Lung microvascular endothelial cell (primary cell): ENCODE data around the gene FCER1A. TPM values are rescaled to one million over a fixed set of nuclear protein-coding genes. Genes with fewer than 3 reads are reported as not detected.

Experiments
- DNase-seq, 2 donors: peaks; one replicate each; pipeline versions ENCODE4 v3.0.0 to v3.0.0-alpha.2; 2010; ENCODE audit warnings: low read depth in 2 of 2
- total RNA-seq: library from RNA; depleted of rRNA; stranded (reverse); fragments of >200 nt; gene quantifications from 2 replicates; pipeline ENCODE4 v1.2.1, GENCODE V29; 2014

Gene FCER1A
- total RNA-seq, result not detected in 2 replicates

GRCh38 chr1:159302095-159302494, at the start of gene FCER1A:
Gene FCER1A (plus strand): TSS chr1:159302336. CDS start chr1:159302365, 29 bp downstream.
- no peak for DNase-seq

- no peak for DNase-seq
Observed at GRCh38 chr1:159261311-159261710, 40.8 kb upstream of the FCER1A start.

- DNase-seq, result no peak
Observed at GRCh38 chr1:159261721-159262494, 40.2 kb upstream of the FCER1A start.

- no peak for DNase-seq
Observed at GRCh38 chr1:159266832-159267231, 35.3 kb upstream of the FCER1A start.

- no peak for DNase-seq
Observed at GRCh38 chr1:159274631-159275030, 27.5 kb upstream of the FCER1A start.

GRCh38 chr1:159275891-159276290, 26.2 kb upstream of the FCER1A start:
- DNase-seq, result no peak

GRCh38 chr1:159279773-159280172, 22.4 kb upstream of the FCER1A start:
- DNase-seq, result no peak

GRCh38 chr1:159282118-159282517, 20.0 kb upstream of the FCER1A start:
- no peak for DNase-seq

- DNase-seq, result no peak
Observed at GRCh38 chr1:159289060-159289459, 13.1 kb upstream of the FCER1A start.

- DNase-seq, result no peak
Observed at GRCh38 chr1:159291424-159291823, 10.7 kb upstream of the FCER1A start.

- no peak for DNase-seq
Observed at GRCh38 chr1:159296706-159297375, 5.3 kb upstream of the FCER1A start.

- no peak for DNase-seq
Observed at GRCh38 chr1:159300146-159300545, 2.0 kb upstream of the FCER1A start.

GRCh38 chr1:159307346-159308020, 5.3 kb downstream of the FCER1A start:
- no peak for DNase-seq

- no peak for DNase-seq
Observed at GRCh38 chr1:159311679-159312078, 9.5 kb downstream of the FCER1A start.

- DNase-seq, result no peak
Observed at GRCh38 chr1:159315381-159315780, 13.2 kb downstream of the FCER1A start.

- DNase-seq, result no peak
Observed at GRCh38 chr1:159318784-159319551, 16.8 kb downstream of the FCER1A start.

GRCh38 chr1:159334797-159335196, 32.7 kb downstream of the FCER1A start:
- no peak for DNase-seq

- no peak for DNase-seq
Observed at GRCh38 chr1:159338018-159338417, 35.9 kb downstream of the FCER1A start.

GRCh38 chr1:159339536-159339935, 37.4 kb downstream of the FCER1A start:
- peak in 1 of 2 donors; percentile 41 for DNase-seq

- DNase-seq, result peak in 1 of 2 donors; percentile 44
Observed at GRCh38 chr1:159341736-159342135, 39.6 kb downstream of the FCER1A start.

GRCh38 chr1:159342761-159343425, 40.8 kb downstream of the FCER1A start:
- no peak for DNase-seq
